CD4-positive, alpha-beta T cell treated with Interleukin-4 for 4 hours (primary cell): ENCODE data around the gene HNMT.
"Not testable (repeated sequence)": the region's sequence is repeated elsewhere in the genome, so short reads cannot be mapped to it uniquely, and the experiment has no call there.

ENCODE experiments used
- DNase-seq: peaks from one replicate; pipeline ENCODE4 v3.0.0-alpha.2; 2020

HNMT gene

GRCh38 chr2:137964066-137964858, at the start of gene HNMT:
Gene HNMT, plus strand, starts transcription at chr2:137964473. Its CDS starts 19 bp downstream, at chr2:137964492.
- DNase-seq = no peak

GRCh38 chr2:137921105-137921880, 43.0 kb upstream of the HNMT start:
- no peak for DNase-seq

GRCh38 chr2:137922171-137922570, 42.1 kb upstream of the HNMT start:
- not testable (repeated sequence) for DNase-seq

- no peak for DNase-seq
Measured at GRCh38 chr2:137924019-137924418, 40.3 kb upstream of the HNMT start.

GRCh38 chr2:137925599-137925998, 38.7 kb upstream of the HNMT start:
- DNase-seq = no peak

- no peak for DNase-seq
Measured at GRCh38 chr2:137927846-137928245, 36.4 kb upstream of the HNMT start.

- no peak for DNase-seq
Measured at GRCh38 chr2:137928547-137929518, 35.4 kb upstream of the HNMT start.

- no peak for DNase-seq
Measured at GRCh38 chr2:137929519-137929916, 34.8 kb upstream of the HNMT start.

GRCh38 chr2:137930146-137930545, 34.1 kb upstream of the HNMT start:
- no peak for DNase-seq

GRCh38 chr2:137935591-137935990, 28.7 kb upstream of the HNMT start:
- no peak for DNase-seq

GRCh38 chr2:137937246-137937645, 27.0 kb upstream of the HNMT start:
- no peak for DNase-seq

- DNase-seq = no peak
Measured at GRCh38 chr2:137937778-137938177, 26.5 kb upstream of the HNMT start.

GRCh38 chr2:137938204-137938603, 26.1 kb upstream of the HNMT start:
- DNase-seq = no peak

GRCh38 chr2:137939026-137939425, 25.2 kb upstream of the HNMT start:
- no peak for DNase-seq

GRCh38 chr2:137940154-137940553, 24.1 kb upstream of the HNMT start:
- no peak for DNase-seq

- no peak for DNase-seq
Measured at GRCh38 chr2:137942037-137942832, 22.0 kb upstream of the HNMT start.

GRCh38 chr2:137942833-137943677, 21.2 kb upstream of the HNMT start:
- no peak for DNase-seq

GRCh38 chr2:137943678-137944347, 20.5 kb upstream of the HNMT start:
- DNase-seq = no peak

- DNase-seq = no peak
Measured at GRCh38 chr2:137944714-137945113, 19.6 kb upstream of the HNMT start.

- no peak for DNase-seq
Measured at GRCh38 chr2:137945229-137945628, 19.0 kb upstream of the HNMT start.

- no peak for DNase-seq
Measured at GRCh38 chr2:137946227-137946626, 18.0 kb upstream of the HNMT start.
